Cardiac muscle cell (in vitro differentiated cells and primary cell): ENCODE measurements around the gene GLYAT. TPM values are rescaled to one million over a fixed set of nuclear protein-coding genes. Genes with fewer than 3 reads are reported as not detected.

Source experiments
- DNase-seq, 2 donors: peaks; one replicate each; pipeline versions ENCODE4 v3.0.0 to v3.0.0-alpha.2; 2010 to 2017; ENCODE audit warnings: low read depth in 1 of 2, low spot score in 1 of 2
- H3K27ac ChIP-seq: fragments of 200-600 bp; sonication (generic); 2 replicates; pipeline ENCODE4 v1.5.1; 2016
- H3K27me3 ChIP-seq: fragments of 200-600 bp; sonication (generic); 2 replicates; pipeline ENCODE4 v1.6.0; 2016; ENCODE audit warnings: control low read depth
- H3K36me3 ChIP-seq: fragments of 200-600 bp; sonication (generic); 2 replicates; pipeline ENCODE4 v1.5.1; 2016; ENCODE audit warnings: control low read depth
- H3K4me1 ChIP-seq: fragments of 200-600 bp; sonication (generic); 2 replicates; pipeline ENCODE4 v1.8.1; 2017; ENCODE audit warnings: low read depth, mild to moderate bottlenecking, mixed run types
- H3K4me3 ChIP-seq: fragments of 200-600 bp; sonication (generic); 2 replicates; pipeline ENCODE4 v1.5.1; 2016; ENCODE audit warnings: mild to moderate bottlenecking
- H3K9me3 ChIP-seq: fragments of 200-600 bp; sonication (generic); 2 replicates; pipeline ENCODE4 v1.5.1; 2017; ENCODE audit warnings: low read depth, mild to moderate bottlenecking, control low read depth
- CTCF ChIP-seq: IDR thresholded peaks from 2 replicates; pipeline ENCODE4 v1.5.1; 2012; ENCODE audit warnings: low read depth, mild to moderate bottlenecking, low read length
- polyA plus RNA-seq: library from polyadenylated mRNA; unstranded; fragments of >200 nt; fragmentation: Nextera tagmentation; extraction: Ambion mirVana; gene quantifications from 2 replicates; pipeline ENCODE4 v1.2.1, GENCODE V29; 2016
- total RNA-seq: library from RNA; depleted of rRNA; stranded (reverse); fragments of >200 nt; gene quantifications from 2 replicates; pipeline ENCODE4 v1.2.3, GENCODE V29; 2016

Gene GLYAT
- not detected in 2 replicates for total RNA-seq
- not detected in 2 replicates for polyA plus RNA-seq

GRCh38 chr11:58731819-58732218 is at the start of gene GLYAT:
Gene GLYAT (minus strand): TSS chr11:58731943. CDS start chr11:58724496, 7,447 bp downstream.
- no peaks in the 10 kb centered on the region for H3K9me3 ChIP-seq
- no peak within 1 kb of the TSS for H3K4me3 ChIP-seq
- no peak for TF ChIP-seq CTCF
- DNase-seq: no peak
- no peaks in the 10 kb centered on the region for H3K4me1 ChIP-seq
- no peak within 1 kb of the TSS for H3K27ac ChIP-seq
- H3K36me3 ChIP-seq: no peaks in the 10 kb centered on the region
- H3K27me3 ChIP-seq: no peaks in the 10 kb centered on the region

- Histone ChIP-seq H3K4me1 (no peaks in the 10 kb centered on the region), H3K9me3 (no peaks in the 10 kb centered on the region), H3K27me3 (no peaks in the 10 kb centered on the region), H3K4me3 (no peak overlapping the region), H3K27ac (no peak overlapping the region), H3K36me3 (no peaks in the 10 kb centered on the region)
- DNase-seq: no peak
- TF ChIP-seq CTCF: no peak
Measured at GRCh38 chr11:58781345-58781744, 49.6 kb upstream of the GLYAT start.

GRCh38 chr11:58780578-58780977 is 48.8 kb upstream of the GLYAT start:
- Histone ChIP-seq H3K9me3 (no peaks in the 10 kb centered on the region), H3K4me3 (no peak overlapping the region), H3K36me3 (no peaks in the 10 kb centered on the region), H3K4me1 (no peaks in the 10 kb centered on the region), H3K27me3 (no peaks in the 10 kb centered on the region), H3K27ac (no peak overlapping the region)
- no peak for TF ChIP-seq CTCF
- DNase-seq: no peak

GRCh38 chr11:58776891-58777710 is 45.4 kb upstream of the GLYAT start:
- Histone ChIP-seq H3K4me1 (no peaks in the 10 kb centered on the region), H3K27ac (no peak overlapping the region), H3K27me3 (no peaks in the 10 kb centered on the region), H3K9me3 (no peaks in the 10 kb centered on the region), H3K4me3 (no peak overlapping the region), H3K36me3 (no peaks in the 10 kb centered on the region)
- DNase-seq: no peak
- TF ChIP-seq CTCF: no peak

GRCh38 chr11:58775066-58775708 is 43.4 kb upstream of the GLYAT start:
- Histone ChIP-seq H3K4me1 (no peaks in the 10 kb centered on the region), H3K4me3 (no peak overlapping the region), H3K36me3 (no peaks in the 10 kb centered on the region), H3K27ac (no peak overlapping the region), H3K9me3 (no peaks in the 10 kb centered on the region), H3K27me3 (no peaks in the 10 kb centered on the region)
- no peak for TF ChIP-seq CTCF
- DNase-seq: no peak
